Nephron progenitor cell (in vitro differentiated cells): ENCODE results near the gene OR52K2.

Experiments
- DNase-seq: peaks from one replicate; pipeline ENCODE4 v3.0.0; 2021
- H3K27ac Mint-ChIP-seq: 2 replicates; pipeline ENCODE4 v1.8.0; 2021; ENCODE audit warnings: mild to moderate bottlenecking, moderate library complexity, mixed read lengths
- H3K27me3 Mint-ChIP-seq: 2 replicates; pipeline ENCODE4 v1.8.0; 2021; ENCODE audit warnings: mild to moderate bottlenecking, low read depth, mixed read lengths; ENCODE audit not compliant: poor library complexity
- H3K36me3 Mint-ChIP-seq: 2 replicates; pipeline ENCODE4 v1.8.0; 2021; ENCODE audit warnings: low read depth, mixed read lengths
- H3K4me1 Mint-ChIP-seq: 2 replicates; pipeline ENCODE4 v1.8.0; 2021; ENCODE audit warnings: mixed read lengths
- H3K4me3 Mint-ChIP-seq: 2 replicates; pipeline ENCODE4 v1.8.0; 2021; ENCODE audit warnings: mild to moderate bottlenecking, moderate library complexity, mixed read lengths
- H3K9me3 Mint-ChIP-seq: 2 replicates; pipeline ENCODE4 v1.8.0; 2021; ENCODE audit warnings: mild to moderate bottlenecking, moderate library complexity, mixed read lengths
- TF ChIP-seq, protein P1 (sequence below): fragments of 200-600 bp; sonication (generic); IDR thresholded peaks from 2 replicates; pipeline ENCODE4 v1.5.0; 2021; ENCODE audit warnings: antibody characterized with exemption

The OR52K2 gene

DNA sequence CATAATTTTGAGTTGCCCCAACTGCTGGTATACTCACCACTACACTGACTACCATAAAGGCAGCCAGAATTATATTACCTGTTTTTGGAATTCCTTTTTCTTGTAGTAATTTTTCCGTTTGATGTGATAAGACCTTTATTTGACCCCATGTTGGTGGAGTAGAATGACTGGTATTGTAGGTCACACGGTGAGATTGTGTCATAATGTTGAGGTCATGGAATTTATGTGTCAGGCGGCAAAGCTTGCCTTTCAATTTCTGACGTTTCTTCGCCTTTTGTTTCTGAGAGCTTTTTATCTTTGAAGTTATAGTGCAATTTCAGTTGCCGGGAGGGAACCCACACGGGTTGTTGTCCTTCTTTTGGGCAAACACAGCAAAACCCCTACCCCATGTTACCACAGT is 46.4 kb downstream of the OR52K2 start:
- H3K9me3 Mint-ChIP-seq = peaks cover 4% of the 10 kb centered on the region
- H3K27me3 Mint-ChIP-seq = peaks cover 23% of the 10 kb centered on the region
- H3K4me3 Mint-ChIP-seq = no peak overlapping the region

DNA sequence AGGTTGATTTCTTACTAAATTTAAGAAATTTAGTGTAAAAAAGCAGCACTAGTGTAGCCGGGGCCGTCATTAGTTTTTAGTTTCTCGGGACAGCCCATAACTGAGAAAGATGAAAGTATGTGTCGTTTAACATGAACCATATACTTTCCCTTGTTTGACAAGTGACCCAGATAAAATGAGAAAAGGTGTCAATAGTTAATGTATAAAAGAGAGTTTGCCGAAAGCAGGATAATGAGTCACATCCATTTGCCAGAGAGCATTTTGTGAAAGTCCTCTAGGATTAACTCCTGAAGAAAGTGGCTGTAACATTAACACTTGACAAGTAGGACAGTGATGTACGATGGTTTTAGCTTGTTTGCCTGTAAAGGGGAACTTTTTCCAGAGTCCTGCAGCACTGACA is 46.9 kb downstream of the OR52K2 start:
- Mint-ChIP-seq H3K4me3 (no peak overlapping the region), H3K27ac (no peak overlapping the region), H3K9me3 (peaks cover 4% of the 10 kb centered on the region), H3K4me1 (peaks cover 26% of the 10 kb centered on the region), H3K27me3 (peaks cover 23% of the 10 kb centered on the region), H3K36me3 (no peaks in the 10 kb centered on the region)
- no peak for DNase-seq
- TF ChIP-seq, protein P1, sequence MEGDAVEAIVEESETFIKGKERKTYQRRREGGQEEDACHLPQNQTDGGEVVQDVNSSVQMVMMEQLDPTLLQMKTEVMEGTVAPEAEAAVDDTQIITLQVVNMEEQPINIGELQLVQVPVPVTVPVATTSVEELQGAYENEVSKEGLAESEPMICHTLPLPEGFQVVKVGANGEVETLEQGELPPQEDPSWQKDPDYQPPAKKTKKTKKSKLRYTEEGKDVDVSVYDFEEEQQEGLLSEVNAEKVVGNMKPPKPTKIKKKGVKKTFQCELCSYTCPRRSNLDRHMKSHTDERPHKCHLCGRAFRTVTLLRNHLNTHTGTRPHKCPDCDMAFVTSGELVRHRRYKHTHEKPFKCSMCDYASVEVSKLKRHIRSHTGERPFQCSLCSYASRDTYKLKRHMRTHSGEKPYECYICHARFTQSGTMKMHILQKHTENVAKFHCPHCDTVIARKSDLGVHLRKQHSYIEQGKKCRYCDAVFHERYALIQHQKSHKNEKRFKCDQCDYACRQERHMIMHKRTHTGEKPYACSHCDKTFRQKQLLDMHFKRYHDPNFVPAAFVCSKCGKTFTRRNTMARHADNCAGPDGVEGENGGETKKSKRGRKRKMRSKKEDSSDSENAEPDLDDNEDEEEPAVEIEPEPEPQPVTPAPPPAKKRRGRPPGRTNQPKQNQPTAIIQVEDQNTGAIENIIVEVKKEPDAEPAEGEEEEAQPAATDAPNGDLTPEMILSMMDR = no peak

More for the DNA sequence above, 46.4 kb downstream of the OR52K2 start:
- H3K27ac Mint-ChIP-seq = no peak overlapping the region
- no peaks in the 10 kb centered on the region for H3K36me3 Mint-ChIP-seq
- DNase-seq = no peak
- H3K4me1 Mint-ChIP-seq = peaks cover 26% of the 10 kb centered on the region
- TF ChIP-seq, protein P1 = no peak

DNA sequence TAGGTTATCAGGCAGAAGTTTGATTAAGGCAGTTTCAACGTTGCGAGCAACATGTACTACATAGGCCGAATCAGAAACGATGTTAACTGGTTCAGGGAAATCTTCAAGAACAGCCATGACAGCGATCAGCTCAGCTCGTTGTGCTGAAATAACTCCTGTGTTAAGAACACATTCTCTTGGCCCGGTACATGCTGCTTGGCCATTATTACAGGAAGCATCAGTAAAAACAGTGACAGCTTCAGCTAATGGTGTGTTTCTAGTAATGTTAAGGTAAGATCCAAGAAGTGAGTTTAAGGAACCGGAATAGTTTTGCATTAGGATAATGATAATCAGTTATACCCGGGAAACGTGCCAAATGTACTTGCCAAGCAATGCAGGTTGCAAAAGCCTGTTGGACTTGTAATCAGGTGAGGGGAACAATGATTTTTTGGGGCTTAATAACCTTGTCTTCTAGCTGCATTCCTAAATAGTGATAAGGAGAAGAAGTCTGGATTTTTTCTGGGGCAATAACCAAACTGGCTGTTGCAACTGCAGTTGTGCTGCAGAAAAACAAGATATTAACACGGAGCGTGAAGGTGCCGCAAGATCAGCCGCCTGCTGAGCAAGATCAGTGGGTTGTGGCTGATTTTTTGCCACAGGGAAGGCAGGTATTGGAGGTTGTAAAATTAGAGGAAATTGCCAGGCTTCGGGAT is 47.6 kb downstream of the OR52K2 start:
- H3K27me3 Mint-ChIP-seq = peaks cover 23% of the 10 kb centered on the region
- H3K9me3 Mint-ChIP-seq = no peaks in the 10 kb centered on the region
- TF ChIP-seq, protein P1 = no peak
- no peak overlapping the region for H3K4me3 Mint-ChIP-seq
- no peaks in the 10 kb centered on the region for H3K36me3 Mint-ChIP-seq
- H3K4me1 Mint-ChIP-seq = peaks cover 26% of the 10 kb centered on the region
- no peak for DNase-seq
- no peak overlapping the region for H3K27ac Mint-ChIP-seq
